ENCODE results near the gene EHBP1.

Gene EHBP1

GRCh38 chr2:62688771-62689170, 16.7 kb upstream of the EHBP1 start:
- H3K4me1 Mint-ChIP-seq = no peaks in the 10 kb centered on the region
- H3K36me3 Mint-ChIP-seq (ENCODE audit: low read depth) = no peaks in the 10 kb centered on the region
- H3K9me3 Mint-ChIP-seq = no peaks in the 10 kb centered on the region
- H3K27ac Mint-ChIP-seq = no peak overlapping the region
- no peak for DNase-seq
- no peak for TF ChIP-seq CTCF (IDR thresholded peaks at IDR 0.05)
- peaks cover 7% of the 10 kb centered on the region for H3K27me3 Mint-ChIP-seq (ENCODE audit: low read depth, poor library complexity)
- H3K4me3 Mint-ChIP-seq = no peak overlapping the region

- TF ChIP-seq CTCF (IDR thresholded peaks at IDR 0.05) = no peak
- Mint-ChIP-seq H3K27me3 (ENCODE audit: low read depth, poor library complexity) (peaks cover 3% of the 10 kb centered on the region), H3K36me3 (ENCODE audit: low read depth) (no peaks in the 10 kb centered on the region), H3K9me3 (no peaks in the 10 kb centered on the region), H3K4me1 (no peaks in the 10 kb centered on the region), H3K27ac (no peak overlapping the region), H3K4me3 (no peak overlapping the region)
- DNase-seq = no peak
These were observed 14.3 kb upstream of the EHBP1 start for GRCh38 chr2:62691186-62691585.

DNA sequence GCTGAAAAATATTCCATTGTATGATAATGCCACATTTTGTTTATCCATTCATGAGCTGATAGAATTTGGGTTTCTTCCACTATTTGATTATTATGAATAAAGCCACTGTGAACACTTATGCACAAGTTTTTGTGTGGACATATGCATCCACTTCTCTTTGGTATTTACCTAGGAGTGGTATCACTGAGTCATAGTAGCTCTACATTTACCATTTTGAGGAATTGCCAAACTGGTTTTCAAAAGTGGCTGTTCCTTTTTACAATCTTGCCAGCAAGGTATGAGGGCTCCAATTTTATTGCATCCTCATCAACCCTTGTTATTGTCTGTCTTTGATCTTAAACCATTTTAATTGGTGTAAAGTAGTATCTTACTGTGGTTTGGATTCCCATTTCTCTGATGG, 13.3 kb upstream of the EHBP1 start:
- Mint-ChIP-seq H3K27ac (no peak overlapping the region), H3K4me3 (no peak overlapping the region), H3K27me3 (ENCODE audit: low read depth, poor library complexity) (peaks cover 6% of the 10 kb centered on the region), H3K36me3 (ENCODE audit: low read depth) (no peaks in the 10 kb centered on the region), H3K9me3 (no peaks in the 10 kb centered on the region), H3K4me1 (no peaks in the 10 kb centered on the region)
- no peak for DNase-seq
- no peak for TF ChIP-seq CTCF (IDR thresholded peaks at IDR 0.05)

DNA sequence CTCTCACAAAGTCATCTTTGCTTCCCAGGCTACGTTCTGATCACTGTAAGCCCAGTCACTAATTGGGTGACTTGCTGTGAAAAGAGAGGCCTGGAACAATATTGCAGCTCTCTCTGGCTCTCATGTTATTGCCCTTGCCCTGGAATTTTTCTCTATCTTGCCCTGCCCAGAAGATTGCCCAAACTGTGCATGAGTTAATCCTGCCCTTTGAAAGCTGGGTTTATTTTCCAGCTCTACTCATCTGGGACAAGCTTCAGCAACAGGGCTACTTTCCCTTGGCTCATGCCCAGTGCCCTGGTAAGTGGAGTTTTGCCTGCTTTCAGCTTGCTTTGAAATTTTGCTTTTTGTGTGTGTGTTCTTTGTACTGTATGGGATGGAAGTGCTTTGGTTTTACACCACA, 6.9 kb upstream of the EHBP1 start:
- DNase-seq = no peak
- no peak overlapping the region for H3K4me3 Mint-ChIP-seq
- TF ChIP-seq CTCF (IDR thresholded peaks at IDR 0.05) = no peak
- peaks cover 3% of the 10 kb centered on the region for H3K27me3 Mint-ChIP-seq (ENCODE audit: low read depth, poor library complexity)
- no peaks in the 10 kb centered on the region for H3K36me3 Mint-ChIP-seq (ENCODE audit: low read depth)
- no peaks in the 10 kb centered on the region for H3K9me3 Mint-ChIP-seq
- no peak overlapping the region for H3K27ac Mint-ChIP-seq
- no peaks in the 10 kb centered on the region for H3K4me1 Mint-ChIP-seq

- no peak for DNase-seq
- Mint-ChIP-seq H3K36me3 (ENCODE audit: low read depth) (peaks cover 11% of the 10 kb centered on the region), H3K27me3 (ENCODE audit: low read depth, poor library complexity) (peaks cover 4% of the 10 kb centered on the region), H3K4me3 (peak overlapping the region; percentile 87), H3K4me1 (peaks cover 32% of the 10 kb centered on the region), H3K9me3 (peaks cover 8% of the 10 kb centered on the region), H3K27ac (peak overlapping the region; percentile 78)
- no peak for TF ChIP-seq CTCF (IDR thresholded peaks at IDR 0.05)
These were observed 883 bp upstream of the EHBP1 start for GRCh38 chr2:62704654-62705006.

GRCh38 chr2:62705859-62706720, 577 bp downstream of the EHBP1 start:
- peaks cover 8% of the 10 kb centered on the region for H3K9me3 Mint-ChIP-seq
- TF ChIP-seq CTCF (IDR thresholded peaks at IDR 0.05) = peak; percentile 21
- peaks cover 32% of the 10 kb centered on the region for H3K4me1 Mint-ChIP-seq
- H3K36me3 Mint-ChIP-seq (ENCODE audit: low read depth) = peaks cover 11% of the 10 kb centered on the region
- H3K27me3 Mint-ChIP-seq (ENCODE audit: low read depth, poor library complexity) = peaks cover 4% of the 10 kb centered on the region
- peak overlapping the region; percentile 87 for H3K4me3 Mint-ChIP-seq
- peak overlapping the region; percentile 29 for H3K27ac Mint-ChIP-seq
- DNase-seq = peak; percentile 10
